Astrocyte (in vitro differentiated cells and primary cell): Measurements from ENCODE around the gene ZNF79. TPM values are rescaled to one million over a fixed set of nuclear protein-coding genes. Genes with fewer than 3 reads are reported as not detected.
A peak's percentile ranks its signal among the peaks of the same experiment; 100 is the strongest.

Source experiments
- DNase-seq: peaks from one replicate; pipeline ENCODE4 v3.0.0-alpha.2; 2010; ENCODE audit warnings: low read depth
- FAIRE-seq: peaks from 2 replicates; lab custom pipeline; 2011; peaks lifted over from hg19 to GRCh38; lab: Jason Lieb, UNC
- H2AFZ ChIP-seq: 2 replicates; pipeline ENCODE4 v1.6.0; 2012; ENCODE audit warnings: low read depth, low read length, inconsistent platforms
- H3K27ac ChIP-seq: 2 replicates; pipeline ENCODE4 v1.5.1; 2011; ENCODE audit warnings: low read depth, low read length, inconsistent platforms
- H3K27me3 ChIP-seq: 2 replicates; pipeline ENCODE4 v1.6.0; 2011; ENCODE audit warnings: low read length, inconsistent platforms; ENCODE audit not compliant: insufficient read depth
- H3K36me3 ChIP-seq: 2 replicates; pipeline ENCODE4 v1.5.1; 2011; ENCODE audit warnings: low read length, inconsistent platforms; ENCODE audit not compliant: insufficient read depth
- H3K4me1 ChIP-seq: 2 replicates; pipeline ENCODE4 v1.5.1; 2011; ENCODE audit warnings: low read length, inconsistent platforms; ENCODE audit not compliant: insufficient read depth
- H3K4me2 ChIP-seq: 2 replicates; pipeline ENCODE4 v1.6.0; 2012; ENCODE audit warnings: low read length, inconsistent platforms
- H3K4me3 ChIP-seq: 2 replicates; pipeline ENCODE4 v1.5.1; 2011; ENCODE audit warnings: low read depth, mild to moderate bottlenecking, low read length, inconsistent platforms; ENCODE audit not compliant: insufficient read depth
- H3K79me2 ChIP-seq: 2 replicates; pipeline ENCODE4 v1.6.0; 2012; ENCODE audit warnings: mild to moderate bottlenecking, low read length, inconsistent platforms; ENCODE audit not compliant: insufficient read depth
- H3K9ac ChIP-seq: 2 replicates; pipeline ENCODE4 v1.6.0; 2012; ENCODE audit warnings: mild to moderate bottlenecking, low read length, inconsistent platforms
- H3K9me3 ChIP-seq: 2 replicates; pipeline ENCODE4 v1.5.1; 2012; ENCODE audit warnings: low read depth, mild to moderate bottlenecking, low read length, inconsistent platforms; ENCODE audit not compliant: insufficient read depth
- H4K20me1 ChIP-seq: 2 replicates; pipeline ENCODE4 v1.6.0; 2012; ENCODE audit warnings: low read length, inconsistent platforms; ENCODE audit not compliant: insufficient read depth
- H3K27ac Mint-ChIP-seq: one replicate; pipeline ENCODE4 v1.8.0; 2021; ENCODE audit warnings: mild to moderate bottlenecking, mixed read lengths; ENCODE audit not compliant: unreplicated experiment
- H3K27me3 Mint-ChIP-seq: one replicate; pipeline ENCODE4 v1.8.0; 2021; ENCODE audit warnings: low read depth, mixed read lengths; ENCODE audit not compliant: unreplicated experiment
- H3K36me3 Mint-ChIP-seq: one replicate; pipeline ENCODE4 v1.8.0; 2021; ENCODE audit warnings: low read depth, mixed read lengths; ENCODE audit not compliant: unreplicated experiment
- H3K4me1 Mint-ChIP-seq: one replicate; pipeline ENCODE4 v1.8.0; 2021; ENCODE audit warnings: low read depth, mixed read lengths; ENCODE audit not compliant: unreplicated experiment
- H3K4me3 Mint-ChIP-seq: one replicate; pipeline ENCODE4 v1.8.0; 2021; ENCODE audit warnings: mild to moderate bottlenecking, moderate library complexity, mixed read lengths; ENCODE audit not compliant: unreplicated experiment
- H3K9me3 Mint-ChIP-seq: one replicate; pipeline ENCODE4 v1.8.0; 2021; ENCODE audit warnings: mild to moderate bottlenecking, mixed read lengths; ENCODE audit not compliant: unreplicated experiment
- CTCF ChIP-seq: IDR thresholded peaks from 2 replicates; pipeline ENCODE4 v1.5.1; 2011; ENCODE audit warnings: low read depth, mild to moderate bottlenecking, inconsistent platforms, low read length, moderate library complexity; ENCODE audit not compliant: insufficient read depth
- EZH2 ChIP-seq: IDR thresholded peaks from 2 replicates; pipeline ENCODE4 v1.6.1; 2012; ENCODE audit warnings: mild to moderate bottlenecking, low read length, inconsistent platforms; ENCODE audit not compliant: insufficient read depth
- total RNA-seq: library from RNA; stranded (reverse); gene quantifications from 2 replicates; pipeline ENCODE4 v1.2.1, GENCODE V29; 2021

ZNF79 gene
- total RNA-seq, 1 donor from 2014 or later = 11.5 TPM

GRCh38 chr9:127423476-127423933 is 677 bp upstream of the ZNF79 start:
- Mint-ChIP-seq H3K4me1 (peaks cover 20% of the 10 kb centered on the region), H3K27me3 (no peaks in the 10 kb centered on the region), H3K9me3 (no peaks in the 10 kb centered on the region), H3K27ac (peak overlapping the region; percentile 96), H3K4me3 (peak overlapping the region; percentile 93), H3K36me3 (peaks cover 6% of the 10 kb centered on the region)
- TF ChIP-seq EZH2 (no peak), CTCF (no peak)
- Histone ChIP-seq H3K4me1 (peaks cover 20% of the 10 kb centered on the region), H3K27me3 (no peaks in the 10 kb centered on the region), H3K9ac (peak overlapping the region; percentile 95), H4K20me1 (peaks cover 36% of the 10 kb centered on the region), H2AFZ (peak overlapping the region; percentile 79), H3K4me2 (peak overlapping the region; percentile 86), H3K4me3 (peak overlapping the region; percentile 89), H3K36me3 (no peaks in the 10 kb centered on the region), H3K79me2 (peaks cover 48% of the 10 kb centered on the region), H3K9me3 (no peaks in the 10 kb centered on the region), H3K27ac (peak overlapping the region; percentile 76)
- DNase-seq (no peak), FAIRE-seq (no peak)

- peak overlapping the region; percentile 95 for H3K9ac ChIP-seq
- H3K36me3 Mint-ChIP-seq = peaks cover 6% of the 10 kb centered on the region
- H3K27me3 Mint-ChIP-seq = no peaks in the 10 kb centered on the region
- peak overlapping the region; percentile 76 for H3K27ac ChIP-seq
- peaks cover 38% of the 10 kb centered on the region for H4K20me1 ChIP-seq
- H3K79me2 ChIP-seq = peaks cover 50% of the 10 kb centered on the region
- no peaks in the 10 kb centered on the region for H3K9me3 ChIP-seq
- H3K4me2 ChIP-seq = peak overlapping the region; percentile 86
- H3K36me3 ChIP-seq = peaks cover 7% of the 10 kb centered on the region
- peak overlapping the region; percentile 93 for H3K4me3 Mint-ChIP-seq
- H3K9me3 Mint-ChIP-seq = no peaks in the 10 kb centered on the region
- peaks cover 16% of the 10 kb centered on the region for H3K4me1 ChIP-seq
- no peak for DNase-seq
- TF ChIP-seq EZH2 = no peak
- TF ChIP-seq CTCF = no peak
- H3K4me3 ChIP-seq = peak overlapping the region; percentile 89
- H3K27ac Mint-ChIP-seq = peak overlapping the region; percentile 96
- no peak for FAIRE-seq
- H2AFZ ChIP-seq = peak overlapping the region; percentile 79
- no peaks in the 10 kb centered on the region for H3K27me3 ChIP-seq
- peaks cover 20% of the 10 kb centered on the region for H3K4me1 Mint-ChIP-seq
Observed at GRCh38 chr9:127424676-127424999, 456 bp downstream of the ZNF79 start.

GRCh38 chr9:127426756-127427155 is 2.6 kb downstream of the ZNF79 start:
- Histone ChIP-seq H3K9me3 (no peaks in the 10 kb centered on the region), H3K79me2 (peaks cover 56% of the 10 kb centered on the region), H3K27me3 (no peaks in the 10 kb centered on the region), H3K27ac (no peak overlapping the region), H3K4me3 (no peak overlapping the region), H3K4me1 (peaks cover 16% of the 10 kb centered on the region), H3K9ac (no peak overlapping the region), H3K36me3 (peaks cover 16% of the 10 kb centered on the region), H2AFZ (no peak overlapping the region), H3K4me2 (no peak overlapping the region), H4K20me1 (peaks cover 53% of the 10 kb centered on the region)
- TF ChIP-seq EZH2 = no peak
- TF ChIP-seq CTCF = no peak
- Mint-ChIP-seq H3K4me3 (peak overlapping the region; percentile 93), H3K9me3 (no peaks in the 10 kb centered on the region), H3K27ac (no peak overlapping the region), H3K36me3 (peaks cover 9% of the 10 kb centered on the region), H3K27me3 (no peaks in the 10 kb centered on the region), H3K4me1 (peaks cover 20% of the 10 kb centered on the region)
- FAIRE-seq (no peak), DNase-seq (no peak)
